Smooth muscle cell of trachea (primary cell): ENCODE data around the gene KCNJ13. TPM values are rescaled to one million over a fixed set of nuclear protein-coding genes. Genes with fewer than 3 reads are reported as not detected.

ENCODE experiments used
- total RNA-seq: library from RNA; depleted of rRNA; stranded (reverse); fragments of >200 nt; gene quantifications from 2 replicates; pipeline ENCODE4 v1.2.1, GENCODE V29; 2014

KCNJ13 gene
- not detected in 2 replicates for total RNA-seq

DNA sequence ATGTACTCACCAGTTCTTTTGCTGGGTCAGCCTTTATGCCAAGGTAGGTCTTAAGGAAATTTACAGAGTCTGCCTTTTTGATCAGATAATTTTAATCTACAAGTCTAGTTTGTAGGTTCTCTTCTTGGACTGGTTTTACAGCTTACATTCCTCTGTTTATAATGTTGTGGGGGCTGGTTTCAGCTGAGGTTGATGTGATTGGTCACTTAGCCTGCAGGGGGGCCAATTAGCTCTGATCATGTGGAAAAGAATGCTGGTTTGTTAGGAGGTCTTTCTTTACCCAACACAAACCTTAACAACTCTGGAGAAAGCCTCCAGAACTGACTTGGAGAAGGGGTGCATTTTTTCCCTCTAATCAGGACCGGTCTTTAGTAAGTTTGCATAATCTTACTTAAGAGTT lies at the start of gene KCNJ13:
Gene KCNJ13 (minus strand): TSS at position 131 of the 400 bp plus-strand sequence. CDS start 5,203 bp downstream, outside the sequence.

Other genes starting within 250 kb of the KCNJ13 start
- gene CHRNG, start 236.9 kb downstream of the KCNJ13 start, total RNA-seq = not detected in 2 replicates
- gene TIGD1, start 226.0 kb downstream of the KCNJ13 start, total RNA-seq = 3.0 and 3.2 TPM in 2 replicates
- 75.9 and 101 TPM in 2 replicates for gene EIF4E2, start 225.9 kb downstream of the KCNJ13 start, total RNA-seq
- gene EFHD1, start 143.0 kb downstream of the KCNJ13 start, total RNA-seq = under 0.01 TPM in 1 of 2 replicates, not detected in the other
- gene GIGYF2, start 79.2 kb downstream of the KCNJ13 start, total RNA-seq = 54.5 and 55.1 TPM in 2 replicates
- 0.29 and 1.7 TPM in 2 replicates for gene SNORC, start 93.7 kb upstream of the KCNJ13 start, total RNA-seq
- 0.44 and 4.3 TPM in 2 replicates for gene NGEF, start 236.7 kb upstream of the KCNJ13 start, total RNA-seq